HG03066 (cell line): ENCODE measurements around the gene TOMT.

Experiments
- ATAC-seq: cut with Tn5 transposase; IDR thresholded peaks from one replicate; pipeline ENCODE4 v1.9.1; 2021; ENCODE audit warnings: low read depth; ENCODE audit not compliant: unreplicated experiment

TOMT gene

DNA sequence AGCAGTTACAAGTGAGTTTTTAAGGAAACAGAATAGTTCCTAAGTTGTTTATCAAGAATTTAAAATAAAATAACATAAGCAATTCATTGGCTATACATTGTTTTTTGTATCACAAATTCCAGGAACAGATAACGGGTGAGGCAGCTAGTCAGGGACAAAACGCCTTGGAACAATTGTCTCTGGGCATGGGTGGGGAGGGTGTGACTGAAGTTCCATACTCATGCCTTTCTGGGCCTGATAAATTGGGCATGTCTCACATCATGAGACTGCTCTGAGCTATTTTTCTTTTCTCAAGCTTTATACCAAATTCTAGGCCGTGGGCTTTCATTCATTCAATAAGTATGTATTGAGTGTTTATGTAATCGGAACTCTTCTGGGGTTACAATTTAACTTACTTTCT is 51.4 kb downstream of the TOMT start:
- ATAC-seq, result no peak
